GM18909 (cell line): Measurements from ENCODE around the gene SPZ1.
"Not testable (repeated sequence)": the region's sequence is repeated elsewhere in the genome, so short reads cannot be mapped to it uniquely, and the experiment has no call there.

Experiments used
- ATAC-seq: cut with Tn5 transposase; IDR thresholded peaks from one replicate; pipeline ENCODE4 v1.9.1; 2021; ENCODE audit warnings: mild to moderate bottlenecking; ENCODE audit not compliant: unreplicated experiment, poor library complexity

SPZ1 gene

GRCh38 chr5:80326468-80326867 lies 6.7 kb downstream of the SPZ1 start:
- ATAC-seq, result no peak

- ATAC-seq, result no peak
Measured at GRCh38 chr5:80337379-80337778, 17.6 kb downstream of the SPZ1 start.

GRCh38 chr5:80339116-80339515 lies 19.3 kb downstream of the SPZ1 start:
- no peak for ATAC-seq

GRCh38 chr5:80341016-80341775 lies 21.4 kb downstream of the SPZ1 start:
- no peak for ATAC-seq

- no peak for ATAC-seq
Measured at GRCh38 chr5:80343067-80343466, 23.3 kb downstream of the SPZ1 start.

- no peak for ATAC-seq
Measured at GRCh38 chr5:80346055-80346454, 26.3 kb downstream of the SPZ1 start.

- no peak for ATAC-seq
Measured at GRCh38 chr5:80348171-80348570, 28.4 kb downstream of the SPZ1 start.

GRCh38 chr5:80351019-80351418 lies 31.2 kb downstream of the SPZ1 start:
- not testable (repeated sequence) for ATAC-seq

GRCh38 chr5:80355686-80356085 lies 35.9 kb downstream of the SPZ1 start:
- ATAC-seq, result no peak

GRCh38 chr5:80357671-80358070 lies 37.9 kb downstream of the SPZ1 start:
- no peak for ATAC-seq

- ATAC-seq, result no peak
Measured at GRCh38 chr5:80360914-80361444, 41.2 kb downstream of the SPZ1 start.

- ATAC-seq, result no peak
Measured at GRCh38 chr5:80364892-80365291, 45.1 kb downstream of the SPZ1 start.

GRCh38 chr5:80368661-80369480 lies 49.1 kb downstream of the SPZ1 start:
- ATAC-seq, result no peak

GRCh38 chr5:80369521-80369920 lies 49.7 kb downstream of the SPZ1 start:
- ATAC-seq, result no peak

- no peak for ATAC-seq
Measured at GRCh38 chr5:80370390-80370789, 50.6 kb downstream of the SPZ1 start.
